Measurements from ENCODE around the gene DDC.

The DDC gene

GRCh38 chr7:50472427-50472826, 92.8 kb downstream of the DDC start:
- H3K4me2 ChIP-seq (ENCODE audit: low read length) = no peak overlapping the region
- H3K9me3 ChIP-seq (ENCODE audit: insufficient read depth, low read length) = no peaks in the 10 kb centered on the region
- H3K9ac ChIP-seq (ENCODE audit: low read length) = no peak overlapping the region
- H3K4me3 ChIP-seq (ENCODE audit: low read length) = no peak overlapping the region
- H4K20me1 ChIP-seq (ENCODE audit: insufficient read depth, low read length) = no peaks in the 10 kb centered on the region
- H3K4me1 ChIP-seq (ENCODE audit: low read length) = peaks cover 32% of the 10 kb centered on the region
- no peaks in the 10 kb centered on the region for H3K36me3 ChIP-seq (replicated peaks; ENCODE audit: low read depth, low read length)
- H3K27me3 ChIP-seq (ENCODE audit: low read depth, low read length) = no peaks in the 10 kb centered on the region
- no peaks in the 10 kb centered on the region for H3K79me2 ChIP-seq (ENCODE audit: low read length)
- no peak for TF ChIP-seq EZH2phosphoT487 (IDR thresholded peaks at IDR 0.05; ENCODE audit: low read depth)
- no peak for TF ChIP-seq CTCF (IDR thresholded peaks at IDR 0.05; ENCODE audit: low read depth, low read length)
- no peak overlapping the region for H2AFZ ChIP-seq (ENCODE audit: low read depth, low read length)
- no peak overlapping the region for H3K27ac ChIP-seq (ENCODE audit: low read length)

GRCh38 chr7:50471970-50472369, 93.2 kb downstream of the DDC start:
- H2AFZ ChIP-seq (ENCODE audit: low read depth, low read length) = no peak overlapping the region
- H3K27me3 ChIP-seq (ENCODE audit: low read depth, low read length) = no peaks in the 10 kb centered on the region
- H3K4me3 ChIP-seq (ENCODE audit: low read length) = no peak overlapping the region
- no peak overlapping the region for H3K4me2 ChIP-seq (ENCODE audit: low read length)
- H3K36me3 ChIP-seq (replicated peaks; ENCODE audit: low read depth, low read length) = no peaks in the 10 kb centered on the region
- no peak overlapping the region for H3K9ac ChIP-seq (ENCODE audit: low read length)
- peaks cover 32% of the 10 kb centered on the region for H3K4me1 ChIP-seq (ENCODE audit: low read length)
- no peaks in the 10 kb centered on the region for H3K79me2 ChIP-seq (ENCODE audit: low read length)
- no peaks in the 10 kb centered on the region for H3K9me3 ChIP-seq (ENCODE audit: insufficient read depth, low read length)
- H4K20me1 ChIP-seq (ENCODE audit: insufficient read depth, low read length) = no peaks in the 10 kb centered on the region
- no peak overlapping the region for H3K27ac ChIP-seq (ENCODE audit: low read length)
- TF ChIP-seq EZH2phosphoT487 (IDR thresholded peaks at IDR 0.05; ENCODE audit: low read depth) (no peak), CTCF (IDR thresholded peaks at IDR 0.05; ENCODE audit: low read depth, low read length) (no peak)

- Histone ChIP-seq H3K4me2 (ENCODE audit: low read length) (no peak overlapping the region), H3K4me1 (ENCODE audit: low read length) (peaks cover 25% of the 10 kb centered on the region), H3K9ac (ENCODE audit: low read length) (no peak overlapping the region), H3K27ac (ENCODE audit: low read length) (no peak overlapping the region), H4K20me1 (ENCODE audit: insufficient read depth, low read length) (no peaks in the 10 kb centered on the region), H3K9me3 (ENCODE audit: insufficient read depth, low read length) (no peaks in the 10 kb centered on the region), H3K27me3 (ENCODE audit: low read depth, low read length) (no peaks in the 10 kb centered on the region), H3K4me3 (ENCODE audit: low read length) (no peak overlapping the region), H3K79me2 (ENCODE audit: low read length) (no peaks in the 10 kb centered on the region), H2AFZ (ENCODE audit: low read depth, low read length) (no peak overlapping the region), H3K36me3 (replicated peaks; ENCODE audit: low read depth, low read length) (no peaks in the 10 kb centered on the region)
- TF ChIP-seq CTCF (IDR thresholded peaks at IDR 0.05; ENCODE audit: low read depth, low read length) = no peak
- TF ChIP-seq EZH2phosphoT487 (IDR thresholded peaks at IDR 0.05; ENCODE audit: low read depth) = no peak
Observed at GRCh38 chr7:50470250-50471163, 94.7 kb downstream of the DDC start.

- H2AFZ ChIP-seq (ENCODE audit: low read depth, low read length) = no peak overlapping the region
- no peaks in the 10 kb centered on the region for H3K27me3 ChIP-seq (ENCODE audit: low read depth, low read length)
- H3K9me3 ChIP-seq (ENCODE audit: insufficient read depth, low read length) = no peaks in the 10 kb centered on the region
- no peak overlapping the region for H3K4me3 ChIP-seq (ENCODE audit: low read length)
- H3K9ac ChIP-seq (ENCODE audit: low read length) = no peak overlapping the region
- H3K27ac ChIP-seq (ENCODE audit: low read length) = no peak overlapping the region
- H3K4me2 ChIP-seq (ENCODE audit: low read length) = no peak overlapping the region
- H3K79me2 ChIP-seq (ENCODE audit: low read length) = no peaks in the 10 kb centered on the region
- no peak for TF ChIP-seq EZH2phosphoT487 (IDR thresholded peaks at IDR 0.05; ENCODE audit: low read depth)
- TF ChIP-seq CTCF (IDR thresholded peaks at IDR 0.05; ENCODE audit: low read depth, low read length) = no peak
- no peaks in the 10 kb centered on the region for H4K20me1 ChIP-seq (ENCODE audit: insufficient read depth, low read length)
- peaks cover 12% of the 10 kb centered on the region for H3K4me1 ChIP-seq (ENCODE audit: low read length)
- H3K36me3 ChIP-seq (replicated peaks; ENCODE audit: low read depth, low read length) = no peaks in the 10 kb centered on the region
Observed at GRCh38 chr7:50469181-50469580, 96.0 kb downstream of the DDC start.
